ENCODE measurements around the gene RSU1. TPM values are rescaled to one million over a fixed set of nuclear protein-coding genes. Genes with fewer than 3 reads are reported as not detected.

Gene RSU1
- total RNA-seq, 6 donors from 2014 or later, result 36.7 to 81.4 (median 48.0) TPM

DNA sequence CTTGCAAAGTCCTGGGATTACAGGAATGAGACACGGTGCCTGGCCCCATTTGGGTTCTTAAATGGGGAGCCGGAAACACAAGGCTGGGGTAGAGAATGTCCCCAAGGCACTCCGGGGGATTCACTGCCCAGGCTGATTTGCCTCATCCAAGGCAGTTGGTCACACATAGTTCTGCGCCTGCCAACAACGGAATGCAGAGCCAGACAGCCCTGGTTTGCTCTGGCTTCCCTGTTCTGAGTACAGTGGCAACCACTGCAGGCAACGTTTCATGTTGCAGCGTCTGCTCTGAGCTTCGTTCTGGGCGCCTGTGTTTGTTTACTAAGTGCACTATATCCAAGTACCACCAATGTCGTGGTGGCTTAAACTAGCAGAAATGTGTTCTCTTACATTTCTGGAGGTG is 233.8 kb downstream of the RSU1 start:
- Histone ChIP-seq H3K4me1 (no peaks in the 10 kb centered on the region), H3K27me3 (no peaks in the 10 kb centered on the region), H3K4me3 (no peak overlapping the region), H3K9me3 (no peaks in the 10 kb centered on the region), H3K27ac (no peak overlapping the region), H3K36me3 (no peaks in the 10 kb centered on the region)
- DNase-seq (no peak), ATAC-seq (ENCODE audit: low FRiP score in 2 of 2) (no peak)
- whole genome bisulfite sequencing, 2 donors, result 73 to 79% methylated on average over 8 to 10 of the region's 10 CpGs
- TF ChIP-seq POLR2A (IDR thresholded peaks at IDR 0.05) (no peak), POLR2AphosphoS5 (IDR thresholded peaks at IDR 0.05) (no peak), EP300 (IDR thresholded peaks at IDR 0.05) (no peak)
- TF ChIP-seq, protein P1, sequence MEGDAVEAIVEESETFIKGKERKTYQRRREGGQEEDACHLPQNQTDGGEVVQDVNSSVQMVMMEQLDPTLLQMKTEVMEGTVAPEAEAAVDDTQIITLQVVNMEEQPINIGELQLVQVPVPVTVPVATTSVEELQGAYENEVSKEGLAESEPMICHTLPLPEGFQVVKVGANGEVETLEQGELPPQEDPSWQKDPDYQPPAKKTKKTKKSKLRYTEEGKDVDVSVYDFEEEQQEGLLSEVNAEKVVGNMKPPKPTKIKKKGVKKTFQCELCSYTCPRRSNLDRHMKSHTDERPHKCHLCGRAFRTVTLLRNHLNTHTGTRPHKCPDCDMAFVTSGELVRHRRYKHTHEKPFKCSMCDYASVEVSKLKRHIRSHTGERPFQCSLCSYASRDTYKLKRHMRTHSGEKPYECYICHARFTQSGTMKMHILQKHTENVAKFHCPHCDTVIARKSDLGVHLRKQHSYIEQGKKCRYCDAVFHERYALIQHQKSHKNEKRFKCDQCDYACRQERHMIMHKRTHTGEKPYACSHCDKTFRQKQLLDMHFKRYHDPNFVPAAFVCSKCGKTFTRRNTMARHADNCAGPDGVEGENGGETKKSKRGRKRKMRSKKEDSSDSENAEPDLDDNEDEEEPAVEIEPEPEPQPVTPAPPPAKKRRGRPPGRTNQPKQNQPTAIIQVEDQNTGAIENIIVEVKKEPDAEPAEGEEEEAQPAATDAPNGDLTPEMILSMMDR (IDR thresholded peaks at IDR 0.05), result no peak

DNA sequence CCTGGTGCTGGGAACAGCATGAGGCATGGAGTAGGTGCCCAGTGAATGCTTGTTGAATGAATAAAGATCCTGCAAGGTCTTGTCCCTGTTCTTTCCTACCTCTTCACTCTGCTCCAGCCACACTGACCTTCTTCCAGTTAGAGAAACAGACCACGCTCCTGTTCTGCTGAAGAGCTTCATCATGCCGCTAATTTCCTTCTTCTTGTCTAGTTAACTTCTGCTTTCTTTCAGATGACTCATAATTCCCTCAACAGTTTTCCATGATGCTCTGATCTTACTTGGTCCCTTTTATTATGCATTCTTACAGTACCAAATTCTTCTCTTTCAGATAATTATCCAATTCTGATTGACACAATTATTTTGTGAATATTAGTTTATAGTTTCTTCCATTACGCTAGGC is 236.0 kb downstream of the RSU1 start:
- 80 to 89% methylated on average over 3 of the region's 3 CpGs for WGBS, 2 donors
- TF ChIP-seq EP300 (IDR thresholded peaks at IDR 0.05) (no peak), POLR2AphosphoS5 (IDR thresholded peaks at IDR 0.05) (no peak), POLR2A (IDR thresholded peaks at IDR 0.05) (no peak)
- TF ChIP-seq, protein P1 (IDR thresholded peaks at IDR 0.05), result no peak
- no peaks in the 10 kb centered on the region for H3K9me3 ChIP-seq
- H3K4me3 ChIP-seq, result no peak overlapping the region
- no peak for ATAC-seq (ENCODE audit: low FRiP score in 2 of 2)
- H3K36me3 ChIP-seq, result no peaks in the 10 kb centered on the region
- H3K27ac ChIP-seq, result no peak overlapping the region
- no peaks in the 10 kb centered on the region for H3K27me3 ChIP-seq
- H3K4me1 ChIP-seq, result no peaks in the 10 kb centered on the region
- no peak for DNase-seq

DNA sequence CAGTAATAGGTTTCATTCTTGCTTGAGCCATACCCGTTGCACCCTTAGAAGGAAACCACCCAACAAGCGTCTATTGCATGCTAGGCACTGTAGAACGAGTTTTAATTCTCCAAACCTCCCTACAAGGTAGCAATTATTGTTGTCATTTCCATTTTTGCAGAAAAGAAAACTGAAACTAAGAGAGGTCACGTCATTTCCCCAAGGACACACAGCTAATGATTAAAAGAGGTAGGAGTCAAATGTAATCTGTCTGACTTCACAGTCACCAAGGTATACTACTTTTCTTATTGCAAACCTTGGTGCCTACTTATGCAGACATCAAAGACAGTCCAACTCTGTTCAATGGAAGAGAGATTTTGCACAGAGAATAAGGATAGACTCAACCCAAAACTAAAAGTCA is 246.5 kb downstream of the RSU1 start:
- Histone ChIP-seq H3K36me3 (no peaks in the 10 kb centered on the region), H3K27ac (no peak overlapping the region), H3K9me3 (no peaks in the 10 kb centered on the region), H3K4me1 (no peaks in the 10 kb centered on the region), H3K4me3 (no peak overlapping the region), H3K27me3 (no peaks in the 10 kb centered on the region)
- DNase-seq (no peak), ATAC-seq (ENCODE audit: low FRiP score in 2 of 2) (no peak)
- 75 to 78% methylated on average over 4 of the region's 4 CpGs for WGBS, 2 donors
- TF ChIP-seq, protein P1 (IDR thresholded peaks at IDR 0.05), result no peak
- TF ChIP-seq POLR2A (IDR thresholded peaks at IDR 0.05), result no peak
- no peak for TF ChIP-seq EP300 (IDR thresholded peaks at IDR 0.05)
- TF ChIP-seq POLR2AphosphoS5 (IDR thresholded peaks at IDR 0.05), result no peak

DNA sequence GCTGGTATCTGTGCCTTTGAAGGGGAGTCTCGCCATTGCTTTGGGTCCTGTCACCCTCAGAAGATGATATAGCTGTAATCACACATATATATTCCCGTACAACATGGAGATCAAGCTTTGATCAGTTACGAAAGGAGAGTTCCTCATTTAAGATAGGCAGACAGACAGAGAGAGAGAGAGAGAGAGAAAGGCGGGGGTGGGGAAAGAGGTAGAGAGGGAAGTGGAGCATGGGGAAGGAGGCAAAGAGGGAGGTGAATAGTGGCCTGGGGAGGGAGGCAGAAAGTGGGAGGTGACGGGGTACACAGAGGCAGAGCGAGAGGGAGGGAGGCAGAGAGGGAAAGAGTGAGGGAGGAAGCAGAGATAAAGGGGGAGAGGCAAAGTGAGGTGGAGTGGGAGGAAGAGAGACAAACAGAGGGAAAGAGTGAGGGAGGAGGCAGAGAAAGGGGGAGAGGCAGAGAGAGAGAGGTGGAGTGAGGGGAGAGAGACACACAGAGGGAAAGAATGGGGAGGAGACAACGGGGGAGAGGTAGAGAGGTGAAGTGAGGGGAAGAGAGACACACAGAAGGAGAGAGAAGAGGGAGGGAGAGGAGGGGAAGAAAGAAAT is 250.9 kb downstream of the RSU1 start:
- no peaks in the 10 kb centered on the region for H3K9me3 ChIP-seq
- ATAC-seq (ENCODE audit: low FRiP score in 2 of 2) (no peak), DNase-seq (no peak)
- TF ChIP-seq, protein P1 (IDR thresholded peaks at IDR 0.05), result no peak
- TF ChIP-seq POLR2A (IDR thresholded peaks at IDR 0.05) (no peak), EP300 (IDR thresholded peaks at IDR 0.05) (no peak), POLR2AphosphoS5 (IDR thresholded peaks at IDR 0.05) (no peak)
- 59 to 61% methylated on average over 7 of the region's 7 CpGs for WGBS, 2 donors
- no peak overlapping the region for H3K27ac ChIP-seq
- no peaks in the 10 kb centered on the region for H3K36me3 ChIP-seq
- H3K27me3 ChIP-seq, result no peaks in the 10 kb centered on the region
- H3K4me3 ChIP-seq, result no peak overlapping the region
- no peaks in the 10 kb centered on the region for H3K4me1 ChIP-seq

DNA sequence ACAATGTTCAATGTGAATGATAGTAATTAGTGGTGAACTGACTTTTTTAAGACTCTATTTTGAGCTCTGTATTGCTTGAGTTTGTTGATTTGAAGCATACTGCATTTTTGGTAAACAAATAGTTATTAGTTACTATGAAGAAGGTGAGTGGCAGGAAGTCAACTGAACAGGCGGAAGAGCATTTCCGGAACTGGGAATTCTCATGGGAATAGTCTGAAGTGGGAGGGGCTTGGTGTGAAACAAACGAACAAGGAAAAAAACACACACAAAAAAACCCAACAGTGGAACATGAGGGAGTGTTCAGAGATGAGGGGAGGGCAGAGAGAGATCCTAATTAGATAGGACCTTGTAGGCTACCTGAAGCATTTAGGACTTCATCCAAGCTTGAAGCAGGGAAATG is 251.6 kb downstream of the RSU1 start:
- WGBS, 2 donors, result 42 to 47% methylated on average over 3 of the region's 3 CpGs

More for the DNA sequence above, 251.6 kb downstream of the RSU1 start:
- no peaks in the 10 kb centered on the region for H3K4me1 ChIP-seq
- DNase-seq (no peak), ATAC-seq (ENCODE audit: low FRiP score in 2 of 2) (no peak)
- no peaks in the 10 kb centered on the region for H3K27me3 ChIP-seq
- no peaks in the 10 kb centered on the region for H3K36me3 ChIP-seq
- H3K27ac ChIP-seq, result no peak overlapping the region
- no peaks in the 10 kb centered on the region for H3K9me3 ChIP-seq
- no peak for TF ChIP-seq POLR2AphosphoS5 (IDR thresholded peaks at IDR 0.05)
- TF ChIP-seq EP300 (IDR thresholded peaks at IDR 0.05), result no peak
- TF ChIP-seq, protein P1 (IDR thresholded peaks at IDR 0.05), result no peak
- TF ChIP-seq POLR2A (IDR thresholded peaks at IDR 0.05), result no peak
- H3K4me3 ChIP-seq, result no peak overlapping the region
